ENCODE measurements around the gene DNAJC22.
A peak's percentile ranks its signal among the peaks of the same experiment; 100 is the strongest.

- TF ChIP-seq CTCF (IDR thresholded peaks at IDR 0.05) (peak in 11 of 12 donors; percentile 66 to 91 (median 84)), POLR2A (IDR thresholded peaks at IDR 0.05) (no peak)
Measured at GRCh38 chr12:49342066-49342913, 4.4 kb upstream of the DNAJC22 start.

Measured in heart left ventricle (tissue), 13 donors.